22Rv1 (cell line): ENCODE measurements around the gene COLGALT1.

Source experiments
- H3K27ac ChIP-seq: fragments of 450-650 bp; 2 replicates; pipeline ENCODE4 v1.5.1; 2017
- ZFX ChIP-seq: fragments of 450-650 bp; IDR thresholded peaks from 2 replicates; pipeline ENCODE4 v1.6.1; 2017; ENCODE audit warnings: antibody characterized with exemption, borderline replicate concordance
- TF ChIP-seq, protein P1 (sequence below): fragments of 450-650 bp; IDR thresholded peaks from 2 replicates; pipeline ENCODE4 v1.5.1; 2017; ENCODE audit warnings: mild to moderate bottlenecking

COLGALT1 gene

GRCh38 chr19:17536955-17537354 lies 18.5 kb upstream of the COLGALT1 start:
- TF ChIP-seq, protein P1, sequence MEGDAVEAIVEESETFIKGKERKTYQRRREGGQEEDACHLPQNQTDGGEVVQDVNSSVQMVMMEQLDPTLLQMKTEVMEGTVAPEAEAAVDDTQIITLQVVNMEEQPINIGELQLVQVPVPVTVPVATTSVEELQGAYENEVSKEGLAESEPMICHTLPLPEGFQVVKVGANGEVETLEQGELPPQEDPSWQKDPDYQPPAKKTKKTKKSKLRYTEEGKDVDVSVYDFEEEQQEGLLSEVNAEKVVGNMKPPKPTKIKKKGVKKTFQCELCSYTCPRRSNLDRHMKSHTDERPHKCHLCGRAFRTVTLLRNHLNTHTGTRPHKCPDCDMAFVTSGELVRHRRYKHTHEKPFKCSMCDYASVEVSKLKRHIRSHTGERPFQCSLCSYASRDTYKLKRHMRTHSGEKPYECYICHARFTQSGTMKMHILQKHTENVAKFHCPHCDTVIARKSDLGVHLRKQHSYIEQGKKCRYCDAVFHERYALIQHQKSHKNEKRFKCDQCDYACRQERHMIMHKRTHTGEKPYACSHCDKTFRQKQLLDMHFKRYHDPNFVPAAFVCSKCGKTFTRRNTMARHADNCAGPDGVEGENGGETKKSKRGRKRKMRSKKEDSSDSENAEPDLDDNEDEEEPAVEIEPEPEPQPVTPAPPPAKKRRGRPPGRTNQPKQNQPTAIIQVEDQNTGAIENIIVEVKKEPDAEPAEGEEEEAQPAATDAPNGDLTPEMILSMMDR: no peak
- no peak for TF ChIP-seq ZFX
- no peak overlapping the region for H3K27ac ChIP-seq

GRCh38 chr19:17538684-17539237 lies 16.7 kb upstream of the COLGALT1 start:
- H3K27ac ChIP-seq: peak overlapping the region; percentile 62
- TF ChIP-seq ZFX: no peak
- TF ChIP-seq, protein P1: no peak

GRCh38 chr19:17539238-17540117 lies 16.0 kb upstream of the COLGALT1 start:
- H3K27ac ChIP-seq: peak overlapping the region; percentile 62
- TF ChIP-seq, protein P1: peak; percentile 46
- TF ChIP-seq ZFX: no peak

DNA sequence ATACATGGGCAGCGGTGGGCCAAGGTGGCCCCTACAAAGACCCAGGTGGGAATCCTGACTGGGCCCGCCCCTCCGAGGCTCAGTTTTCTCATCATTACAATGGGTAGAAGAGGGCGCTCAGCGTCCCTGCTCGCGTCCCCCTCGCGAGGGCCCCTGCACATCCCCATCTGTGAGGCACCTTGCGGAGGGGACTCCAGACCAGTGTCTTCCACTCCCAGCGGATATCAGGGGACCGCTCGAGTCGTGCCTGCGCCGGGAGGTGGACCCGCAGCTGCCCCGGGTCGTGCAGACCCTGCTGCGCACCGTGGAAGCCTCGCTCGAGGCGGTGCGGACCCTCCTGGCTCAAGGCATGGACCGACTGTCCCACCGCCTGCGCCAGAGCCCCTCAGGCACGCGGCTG lies 15.3 kb upstream of the COLGALT1 start:
- TF ChIP-seq ZFX: no peak
- TF ChIP-seq, protein P1: no peak

DNA sequence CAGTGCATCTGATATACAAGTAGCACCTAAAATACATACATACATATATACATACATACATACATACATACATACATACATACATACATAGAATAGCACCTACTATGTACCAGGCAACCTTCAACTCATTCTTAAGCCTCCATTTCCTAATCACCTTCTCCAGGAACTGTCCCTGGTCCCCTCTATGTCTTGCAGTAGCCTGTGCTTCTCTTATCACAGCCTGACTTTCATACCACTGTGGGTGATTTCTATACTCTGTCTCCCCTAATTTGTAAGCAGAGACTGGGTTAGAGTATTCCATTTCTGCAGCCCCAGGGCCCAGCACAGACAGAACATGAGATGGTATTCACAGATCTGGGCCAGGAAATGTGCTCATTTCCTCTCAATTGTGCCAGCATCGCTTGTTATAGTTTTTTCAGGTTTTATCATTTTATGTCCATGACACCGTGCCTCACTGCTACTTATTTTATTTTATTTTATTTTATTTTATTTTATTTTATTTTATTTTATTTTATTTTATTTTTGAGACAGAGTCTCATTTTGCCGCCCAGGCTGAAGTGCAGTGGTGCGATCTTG lies 14.2 kb upstream of the COLGALT1 start:
- TF ChIP-seq ZFX: no peak
- TF ChIP-seq, protein P1: no peak
- no peak overlapping the region for H3K27ac ChIP-seq

More for the DNA sequence above, 15.3 kb upstream of the COLGALT1 start:
- H3K27ac ChIP-seq: no peak overlapping the region

DNA sequence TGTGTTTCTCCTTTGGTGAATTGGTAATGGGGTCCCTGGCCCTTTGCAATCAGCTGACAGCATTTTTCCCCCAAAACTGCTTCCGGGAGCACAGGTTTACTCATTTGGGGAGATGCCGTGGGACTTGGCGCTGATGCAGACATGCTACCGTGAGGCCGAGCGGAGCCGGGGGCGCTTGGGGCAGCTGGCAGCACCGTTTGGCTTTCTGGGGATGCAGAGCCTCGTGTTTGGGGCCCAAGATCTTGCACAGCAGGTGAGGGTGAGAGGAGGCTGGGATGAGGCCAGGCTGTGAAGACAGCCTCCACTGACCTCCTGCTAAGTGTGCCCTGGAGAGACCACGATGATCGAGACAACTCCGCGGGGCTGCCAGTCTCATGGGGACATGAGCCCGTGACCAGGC lies 13.4 kb upstream of the COLGALT1 start:
- no peak overlapping the region for H3K27ac ChIP-seq
- TF ChIP-seq ZFX: no peak

DNA sequence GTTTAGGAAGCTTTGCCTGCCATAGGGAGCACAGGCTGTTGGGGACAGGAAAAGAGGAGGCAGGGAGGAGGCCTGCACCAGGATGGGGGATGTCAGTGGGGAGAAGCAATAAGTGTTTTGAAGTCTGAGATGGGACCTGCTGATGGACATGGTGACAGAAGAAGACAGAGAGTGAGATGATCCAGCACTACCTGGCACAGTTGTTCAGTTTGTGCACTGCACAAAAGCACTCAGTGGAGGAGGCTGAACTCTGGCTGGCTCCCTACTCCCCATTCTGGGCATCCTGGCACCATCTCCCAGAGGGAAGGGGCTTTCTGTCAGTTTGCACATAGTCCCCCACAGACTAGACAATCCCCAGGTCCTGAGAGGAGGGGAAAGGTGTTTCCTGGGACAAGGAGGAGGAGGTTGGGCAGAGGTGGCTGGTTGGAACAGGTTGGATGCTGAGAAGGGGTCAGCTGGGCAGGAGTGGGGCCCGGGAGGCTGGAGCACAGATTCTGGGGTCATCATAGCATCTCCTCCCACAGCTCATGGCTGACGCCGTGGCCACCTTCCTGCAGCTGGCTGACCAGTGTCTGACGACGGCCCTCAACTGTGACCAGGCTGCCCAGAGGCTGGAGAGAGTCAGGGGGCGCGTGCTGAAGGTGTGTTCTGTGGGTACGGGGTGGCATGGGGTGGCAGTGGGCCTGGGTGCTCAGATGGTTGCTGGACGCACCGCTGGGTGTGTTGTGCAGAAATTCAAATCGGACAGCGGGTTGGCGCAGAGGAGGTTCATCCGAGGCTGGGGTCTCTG lies 12.5 kb upstream of the COLGALT1 start:
- H3K27ac ChIP-seq: no peak overlapping the region
- TF ChIP-seq, protein P1: no peak
- TF ChIP-seq ZFX: no peak
